ENCODE results near the gene CYB5B.

CYB5B gene

GRCh38 chr16:69448470-69449193 lies 24.2 kb downstream of the CYB5B start:
- no peak for DNase-seq

- no peak for DNase-seq
These were observed 26.7 kb downstream of the CYB5B start for GRCh38 chr16:69451166-69451565.

GRCh38 chr16:69453936-69454335 lies 29.5 kb downstream of the CYB5B start:
- DNase-seq, result no peak

GRCh38 chr16:69463876-69464275 lies 39.5 kb downstream of the CYB5B start:
- no peak for DNase-seq

GRCh38 chr16:69465083-69465721 lies 40.8 kb downstream of the CYB5B start:
- DNase-seq, result no peak

- no peak for DNase-seq
These were observed 41.5 kb downstream of the CYB5B start for GRCh38 chr16:69465881-69466280.

GRCh38 chr16:69466547-69466946 lies 42.1 kb downstream of the CYB5B start:
- no peak for DNase-seq

GRCh38 chr16:69467080-69467479 lies 42.7 kb downstream of the CYB5B start:
- DNase-seq, result no peak

- no peak for DNase-seq
These were observed 43.2 kb downstream of the CYB5B start for GRCh38 chr16:69467531-69468204.

- peak; percentile 20 for DNase-seq
These were observed 45.6 kb downstream of the CYB5B start for GRCh38 chr16:69469807-69470561.

GRCh38 chr16:69471121-69471520 lies 46.7 kb downstream of the CYB5B start:
- DNase-seq, result no peak

- DNase-seq, result no peak
These were observed 50.0 kb downstream of the CYB5B start for GRCh38 chr16:69474408-69474807.

GRCh38 chr16:69476920-69477443 lies 52.6 kb downstream of the CYB5B start:
- no peak for DNase-seq

- no peak for DNase-seq
These were observed 53.1 kb downstream of the CYB5B start for GRCh38 chr16:69477546-69477945.

- no peak for DNase-seq
These were observed 54.3 kb downstream of the CYB5B start for GRCh38 chr16:69478685-69479084.

GRCh38 chr16:69479775-69480174 lies 55.4 kb downstream of the CYB5B start:
- no peak for DNase-seq

GRCh38 chr16:69481901-69482341 lies 57.5 kb downstream of the CYB5B start:
- no peak for DNase-seq

GRCh38 chr16:69482410-69482991 lies 58.1 kb downstream of the CYB5B start:
- no peak for DNase-seq

GRCh38 chr16:69483611-69484010 lies 59.2 kb downstream of the CYB5B start:
- no peak for DNase-seq

GRCh38 chr16:69485361-69485760 lies 60.9 kb downstream of the CYB5B start:
- no peak for DNase-seq

GRCh38 chr16:69485816-69486215 lies 61.4 kb downstream of the CYB5B start:
- no peak for DNase-seq

- no peak for DNase-seq
These were observed 61.9 kb downstream of the CYB5B start for GRCh38 chr16:69486272-69486671.

GRCh38 chr16:69486724-69487123 lies 62.3 kb downstream of the CYB5B start:
- no peak for DNase-seq

Measured in stimulated activated CD4-positive, alpha-beta T cell treated with anti-CD3 and anti-CD28 coated beads, Interleukin-4, amount 100 ng/mL, for 1 hour (primary cell).